GM23338 (cell line): Measurements from ENCODE around the gene SKIC8. TPM values are rescaled to one million over a fixed set of nuclear protein-coding genes. Genes with fewer than 3 reads are reported as not detected.
A peak's percentile ranks its signal among the peaks of the same experiment; 100 is the strongest.

Experiments
- ATAC-seq: fragments of 200-7000 bp; cut with Tn5 transposase; 3 replicates; pipeline ENCODE4 v1.9.1; 2020
- DNase-seq: peaks from one replicate; pipeline ENCODE4 v3.0.0-alpha.2; 2015; ENCODE audit warnings: low spot score
- H2AFZ ChIP-seq: fragments of 200-600 bp; sonication (generic); 2 replicates; pipeline ENCODE4 v1.8.0; 2016; ENCODE audit warnings: antibody characterized with exemption, mild to moderate bottlenecking, moderate library complexity
- H3F3A ChIP-seq: fragments of 200-600 bp; sonication (generic); replicated peaks from 2 replicates; pipeline ENCODE4 v1.8.0; 2017; ENCODE audit warnings: antibody characterized with exemption, mixed run types, low read depth
- H3K27ac ChIP-seq: fragments of 200-600 bp; sonication (generic); 2 replicates; pipeline ENCODE4 v1.6.1; 2016; ENCODE audit warnings: low read depth
- H3K27me3 ChIP-seq: fragments of 200-600 bp; sonication (generic); 2 replicates; pipeline ENCODE4 v1.8.0; 2016; ENCODE audit warnings: mild to moderate bottlenecking, mixed run types, moderate library complexity; ENCODE audit not compliant: insufficient read depth
- H3K36me3 ChIP-seq: fragments of 200-600 bp; sonication (generic); 2 replicates; pipeline ENCODE4 v1.8.0; 2016; ENCODE audit warnings: mild to moderate bottlenecking; ENCODE audit not compliant: insufficient read depth
- H3K4me1 ChIP-seq: fragments of 200-600 bp; sonication (generic); 2 replicates; pipeline ENCODE4 v1.8.0; 2016; ENCODE audit warnings: mild to moderate bottlenecking, moderate library complexity; ENCODE audit not compliant: insufficient read depth
- H3K4me2 ChIP-seq: fragments of 200-600 bp; sonication (generic); 2 replicates; pipeline ENCODE4 v1.7.1; 2017; ENCODE audit warnings: mixed run types
- H3K4me3 ChIP-seq: fragments of 200-600 bp; sonication (generic); 2 replicates; pipeline ENCODE4 v1.6.1; 2016; ENCODE audit warnings: mixed run types
- H3K79me2 ChIP-seq: fragments of 200-600 bp; sonication (generic); replicated peaks from 2 replicates; pipeline ENCODE4 v1.8.0; 2017; ENCODE audit warnings: mild to moderate bottlenecking; ENCODE audit not compliant: insufficient read depth
- H3K9me2 ChIP-seq: fragments of 200-600 bp; sonication (generic); 2 replicates; pipeline ENCODE4 v1.8.0; 2017; ENCODE audit not compliant: insufficient read depth
- H4K20me1 ChIP-seq: fragments of 200-600 bp; sonication (generic); replicated peaks from 2 replicates; pipeline ENCODE4 v1.8.0; 2017; ENCODE audit warnings: mild to moderate bottlenecking; ENCODE audit not compliant: insufficient read depth
- H3K27ac Mint-ChIP-seq: 2 replicates; pipeline ENCODE4 v1.8.0; 2020; ENCODE audit warnings: inconsistent platforms, mild to moderate bottlenecking, moderate library complexity, mixed read lengths
- H3K27me3 Mint-ChIP-seq: 3 replicates; pipeline ENCODE4 v1.8.0; 2022; ENCODE audit warnings: low read depth, mild to moderate bottlenecking, moderate library complexity, mixed read lengths, inconsistent platforms; ENCODE audit not compliant: insufficient read depth, poor library complexity
- H3K36me3 Mint-ChIP-seq: 3 replicates; pipeline ENCODE4 v1.8.0; 2021; ENCODE audit warnings: low read depth, mild to moderate bottlenecking, inconsistent platforms, moderate library complexity, mixed read lengths
- H3K4me1 Mint-ChIP-seq: 3 replicates; pipeline ENCODE4 v1.8.0; 2020; ENCODE audit warnings: mild to moderate bottlenecking, inconsistent platforms, mixed read lengths
- H3K4me3 Mint-ChIP-seq: 3 replicates; pipeline ENCODE4 v1.8.0; 2021; ENCODE audit warnings: moderate library complexity, mild to moderate bottlenecking, inconsistent platforms, mixed read lengths
- H3K9me3 Mint-ChIP-seq: 3 replicates; pipeline ENCODE4 v1.8.0; 2020; ENCODE audit warnings: moderate library complexity, mild to moderate bottlenecking, inconsistent platforms, mixed read lengths
- CREB1 ChIP-seq: fragments of 250-450 bp; sonication (Bioruptor Pico); IDR thresholded peaks from 2 replicates; pipeline ENCODE4 v1.5.0; 2020; ENCODE audit warnings: low read depth, mild to moderate bottlenecking, moderate library complexity
- CTCF ChIP-seq, 2 experiments: fragments of 200-600 bp in 1 of 2; sonication (generic) in 1 of 2; conservative IDR thresholded peaks; 2 replicates each; pipeline versions ENCODE4 v1.5.1 to v1.6.1; 2016 to 2017; ENCODE audit warnings: antibody characterized with exemption in 2 of 2, low read depth in 2 of 2, mild to moderate bottlenecking in 2 of 2, moderate library complexity in 1 of 2
- ETS1 ChIP-seq: IDR thresholded peaks from 2 replicates; pipeline ENCODE4 v1.6.1; 2016; ENCODE audit warnings: antibody characterized with exemption
- EZH2 ChIP-seq: fragments of 200-600 bp; sonication (generic); IDR thresholded peaks from one replicate; pipeline ENCODE4 v1.8.0; 2017; ENCODE audit warnings: antibody characterized with exemption, mild to moderate bottlenecking, low read depth; ENCODE audit not compliant: unreplicated experiment
- EZH2phosphoT487 ChIP-seq: fragments of 200-600 bp; sonication (generic); IDR thresholded peaks from one replicate; pipeline ENCODE4 v1.8.1; 2018; ENCODE audit warnings: antibody characterized with exemption; ENCODE audit not compliant: unreplicated experiment
- JUNB ChIP-seq: IDR thresholded peaks from one replicate; pipeline ENCODE4 v1.6.1; 2016; ENCODE audit warnings: antibody characterized with exemption; ENCODE audit not compliant: unreplicated experiment
- NANOG ChIP-seq: IDR thresholded peaks from 2 replicates; pipeline ENCODE4 v1.6.1; 2016; ENCODE audit warnings: antibody characterized with exemption, borderline replicate concordance
- POLR2AphosphoS5 ChIP-seq: IDR thresholded peaks from 2 replicates; pipeline ENCODE4 v1.6.1; 2016; ENCODE audit warnings: antibody characterized with exemption, low read depth
- STAT1 ChIP-seq: IDR thresholded peaks from one replicate; pipeline ENCODE4 v1.6.1; 2016; ENCODE audit warnings: antibody characterized with exemption; ENCODE audit not compliant: unreplicated experiment
- ZNF114 ChIP-seq: fragments of 250-450 bp; sonication (Bioruptor Pico); IDR thresholded peaks from 2 replicates; pipeline ENCODE4 v1.5.0; 2020; ENCODE audit warnings: mild to moderate bottlenecking, moderate library complexity
- ZNF331 ChIP-seq: fragments of 250-450 bp; sonication (Bioruptor Pico); IDR thresholded peaks from 2 replicates; pipeline ENCODE4 v1.5.0; 2020; ENCODE audit warnings: low read depth, mild to moderate bottlenecking, moderate library complexity
- ZNF462 ChIP-seq: fragments of 250-450 bp; sonication (Bioruptor Pico); IDR thresholded peaks from 2 replicates; pipeline ENCODE4 v1.5.0; 2020; ENCODE audit warnings: mild to moderate bottlenecking, moderate library complexity
- polyA plus RNA-seq: library from polyadenylated mRNA; unstranded; fragments of >200 nt; fragmentation: Nextera tagmentation; extraction: Ambion mirVana; gene quantifications from 2 replicates; pipeline ENCODE4 v1.2.1, GENCODE V29; 2016
- total RNA-seq: library from RNA; depleted of rRNA; stranded (reverse); fragments of >200 nt; shearing (Covaris generic); gene quantifications from 2 replicates; pipeline ENCODE4 v1.2.3, GENCODE V29; 2014
- TF ChIP-seq, protein P1 (sequence below): IDR thresholded peaks from one replicate; pipeline ENCODE4 v1.6.1; 2018; ENCODE audit warnings: antibody characterized with exemption; ENCODE audit not compliant: unreplicated experiment

The SKIC8 gene
- total and polyA plus RNA-seq, 2 experiments from 2014 or later: 59.4 to 73.8 TPM

- Mint-ChIP-seq H3K4me3 (no peak overlapping the region), H3K9me3 (no peaks in the 10 kb centered on the region; the same call in 2 of the 3 replicates), H3K4me1 (peaks cover 33% of the 10 kb centered on the region), H3K27me3 (peaks cover 14% of the 10 kb centered on the region), H3K27ac (no peak overlapping the region), H3K36me3 (no peaks in the 10 kb centered on the region)
- H3K36me3 ChIP-seq: no peaks in the 10 kb centered on the region
- no peak overlapping the region for H3K4me3 ChIP-seq
- H3K9me2 ChIP-seq: no peaks in the 10 kb centered on the region
- no peak overlapping the region for H3K27ac ChIP-seq
- TF ChIP-seq EZH2phosphoT487 (no peak), CREB1 (CRISPR knock-in tag) (no peak), CTCF (conservative IDR thresholded peaks at IDR 0.05; ENCODE audit: low read depth in 2 of 2) (no peak), NANOG (no peak), EZH2 (no peak), ZNF462 (CRISPR knock-in tag) (no peak), ZNF331 (CRISPR knock-in tag) (no peak), JUNB (no peak), ETS1 (no peak), STAT1 (no peak), POLR2AphosphoS5 (no peak), ZNF114 (CRISPR knock-in tag) (no peak)
- TF ChIP-seq, protein P1, sequence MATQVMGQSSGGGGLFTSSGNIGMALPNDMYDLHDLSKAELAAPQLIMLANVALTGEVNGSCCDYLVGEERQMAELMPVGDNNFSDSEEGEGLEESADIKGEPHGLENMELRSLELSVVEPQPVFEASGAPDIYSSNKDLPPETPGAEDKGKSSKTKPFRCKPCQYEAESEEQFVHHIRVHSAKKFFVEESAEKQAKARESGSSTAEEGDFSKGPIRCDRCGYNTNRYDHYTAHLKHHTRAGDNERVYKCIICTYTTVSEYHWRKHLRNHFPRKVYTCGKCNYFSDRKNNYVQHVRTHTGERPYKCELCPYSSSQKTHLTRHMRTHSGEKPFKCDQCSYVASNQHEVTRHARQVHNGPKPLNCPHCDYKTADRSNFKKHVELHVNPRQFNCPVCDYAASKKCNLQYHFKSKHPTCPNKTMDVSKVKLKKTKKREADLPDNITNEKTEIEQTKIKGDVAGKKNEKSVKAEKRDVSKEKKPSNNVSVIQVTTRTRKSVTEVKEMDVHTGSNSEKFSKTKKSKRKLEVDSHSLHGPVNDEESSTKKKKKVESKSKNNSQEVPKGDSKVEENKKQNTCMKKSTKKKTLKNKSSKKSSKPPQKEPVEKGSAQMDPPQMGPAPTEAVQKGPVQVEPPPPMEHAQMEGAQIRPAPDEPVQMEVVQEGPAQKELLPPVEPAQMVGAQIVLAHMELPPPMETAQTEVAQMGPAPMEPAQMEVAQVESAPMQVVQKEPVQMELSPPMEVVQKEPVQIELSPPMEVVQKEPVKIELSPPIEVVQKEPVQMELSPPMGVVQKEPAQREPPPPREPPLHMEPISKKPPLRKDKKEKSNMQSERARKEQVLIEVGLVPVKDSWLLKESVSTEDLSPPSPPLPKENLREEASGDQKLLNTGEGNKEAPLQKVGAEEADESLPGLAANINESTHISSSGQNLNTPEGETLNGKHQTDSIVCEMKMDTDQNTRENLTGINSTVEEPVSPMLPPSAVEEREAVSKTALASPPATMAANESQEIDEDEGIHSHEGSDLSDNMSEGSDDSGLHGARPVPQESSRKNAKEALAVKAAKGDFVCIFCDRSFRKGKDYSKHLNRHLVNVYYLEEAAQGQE: no peak
- no peaks in the 10 kb centered on the region for H3K27me3 ChIP-seq
- H4K20me1 ChIP-seq: no peaks in the 10 kb centered on the region
- H3K79me2 ChIP-seq: no peaks in the 10 kb centered on the region
- ATAC-seq (no peak), DNase-seq (no peak)
- peaks cover 15% of the 10 kb centered on the region for H3K4me1 ChIP-seq
- H3F3A ChIP-seq: peaks cover 11% of the 10 kb centered on the region; the same call in 1 of the 2 replicates
- H2AFZ ChIP-seq: peak overlapping the region; percentile 69; the same call in 1 of the 2 replicates
- H3K4me2 ChIP-seq: no peak overlapping the region
Observed at GRCh38 chr15:78314181-78314581, 14.8 kb upstream of the SKIC8 start.
